ENCODE results near the gene TMEM250.

TMEM250 gene

GRCh38 chr9:136081826-136082495 lies 36.7 kb downstream of the TMEM250 start:
- no peak for DNase-seq

- no peak for DNase-seq
Observed at GRCh38 chr9:136081113-136081825, 37.4 kb downstream of the TMEM250 start.

GRCh38 chr9:136080716-136081112 lies 38.0 kb downstream of the TMEM250 start:
- no peak for DNase-seq

- DNase-seq, result no peak
Observed at GRCh38 chr9:136079916-136080246, 38.8 kb downstream of the TMEM250 start.

- no peak for DNase-seq
Observed at GRCh38 chr9:136079211-136079915, 39.3 kb downstream of the TMEM250 start.

GRCh38 chr9:136078498-136079011 lies 40.1 kb downstream of the TMEM250 start:
- DNase-seq, result no peak

GRCh38 chr9:136078024-136078423 lies 40.7 kb downstream of the TMEM250 start:
- DNase-seq, result no peak

GRCh38 chr9:136077491-136077890 lies 41.2 kb downstream of the TMEM250 start:
- no peak for DNase-seq

- DNase-seq, result no peak
Observed at GRCh38 chr9:136075881-136076678, 42.6 kb downstream of the TMEM250 start.

GRCh38 chr9:136075134-136075841 lies 43.4 kb downstream of the TMEM250 start:
- DNase-seq, result no peak

- DNase-seq, result no peak
Observed at GRCh38 chr9:136074706-136075105, 44.0 kb downstream of the TMEM250 start.
